Adipocyte (in vitro differentiated cells): ENCODE data around the gene NHP2.
A peak's percentile ranks its signal among the peaks of the same experiment; 100 is the strongest.

Experiments used
- DNase-seq: peaks from one replicate; pipeline ENCODE4 v3.0.0-alpha.2; 2015; ENCODE audit warnings: low read depth
- H3K27me3 ChIP-seq: replicated peaks from 2 replicates; pipeline ENCODE4 v1.7.0; 2013; ENCODE audit warnings: mild to moderate bottlenecking, low read length, moderate library complexity; ENCODE audit not compliant: control insufficient read depth, insufficient read depth
- H3K36me3 ChIP-seq: 2 replicates; pipeline ENCODE4 v1.7.0; 2013; ENCODE audit warnings: low read length, mild to moderate bottlenecking, moderate library complexity; ENCODE audit not compliant: control insufficient read depth, insufficient read depth, severe bottlenecking
- H3K4me1 ChIP-seq: 2 replicates; pipeline ENCODE4 v1.7.0; 2013; ENCODE audit warnings: mild to moderate bottlenecking, low read length, moderate library complexity; ENCODE audit not compliant: control insufficient read depth, insufficient read depth
- H3K4me3 ChIP-seq: 2 replicates; pipeline ENCODE4 v1.7.0; 2013; ENCODE audit warnings: mild to moderate bottlenecking, low read length, moderate library complexity
- H3K9ac ChIP-seq: 2 replicates; pipeline ENCODE4 v1.7.0; 2013; ENCODE audit warnings: mild to moderate bottlenecking, low read length, moderate library complexity
- H3K9me3 ChIP-seq: 2 replicates; pipeline ENCODE4 v1.7.0; 2013; ENCODE audit warnings: mild to moderate bottlenecking, low read length, moderate library complexity; ENCODE audit not compliant: control insufficient read depth

Gene NHP2

DNA sequence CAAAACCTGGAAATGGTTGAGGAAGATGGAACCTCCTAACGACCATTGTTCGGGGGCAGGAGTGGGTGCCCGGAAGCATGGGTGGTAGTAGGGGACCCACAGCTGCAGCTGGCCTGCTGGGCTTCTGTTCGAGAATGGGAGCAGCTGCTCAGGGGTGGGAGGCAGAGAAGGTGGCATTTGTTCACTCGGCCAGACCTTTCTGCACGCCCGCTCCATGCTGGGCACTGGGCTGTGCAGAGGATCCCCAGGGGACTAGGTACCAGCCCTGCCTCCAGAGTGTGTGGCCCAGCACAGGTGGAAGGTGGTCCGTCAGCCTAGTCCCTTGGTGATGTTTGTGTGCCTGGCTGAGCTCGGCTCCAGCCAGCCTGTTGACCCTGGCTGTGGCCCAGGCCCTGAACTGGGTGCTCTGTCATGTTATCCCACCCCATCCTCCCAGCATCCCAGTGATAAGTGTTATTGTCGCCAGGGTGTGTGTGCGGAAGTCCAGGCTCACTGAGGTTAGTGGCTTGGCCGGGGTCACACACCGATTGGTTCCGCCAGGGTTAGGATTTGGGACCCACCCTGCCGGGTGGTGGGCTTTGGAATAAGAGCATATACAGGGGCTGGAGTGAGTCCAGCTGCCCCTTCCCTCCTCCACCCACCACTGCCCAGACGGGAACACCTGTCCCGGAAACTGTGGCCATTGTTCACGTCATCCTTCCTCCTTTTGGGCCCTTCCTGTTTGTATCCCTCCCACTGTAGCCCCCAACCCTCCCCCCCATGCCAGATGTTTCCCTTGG, 35.6 kb downstream of the NHP2 start:
- Histone ChIP-seq H3K36me3 (no peaks in the 10 kb centered on the region), H3K4me1 (peaks cover 15% of the 10 kb centered on the region), H3K27me3 (peaks cover 55% of the 10 kb centered on the region), H3K4me3 (no peak overlapping the region), H3K9ac (no peak overlapping the region), H3K9me3 (no peaks in the 10 kb centered on the region)
- DNase-seq: no peak

DNA sequence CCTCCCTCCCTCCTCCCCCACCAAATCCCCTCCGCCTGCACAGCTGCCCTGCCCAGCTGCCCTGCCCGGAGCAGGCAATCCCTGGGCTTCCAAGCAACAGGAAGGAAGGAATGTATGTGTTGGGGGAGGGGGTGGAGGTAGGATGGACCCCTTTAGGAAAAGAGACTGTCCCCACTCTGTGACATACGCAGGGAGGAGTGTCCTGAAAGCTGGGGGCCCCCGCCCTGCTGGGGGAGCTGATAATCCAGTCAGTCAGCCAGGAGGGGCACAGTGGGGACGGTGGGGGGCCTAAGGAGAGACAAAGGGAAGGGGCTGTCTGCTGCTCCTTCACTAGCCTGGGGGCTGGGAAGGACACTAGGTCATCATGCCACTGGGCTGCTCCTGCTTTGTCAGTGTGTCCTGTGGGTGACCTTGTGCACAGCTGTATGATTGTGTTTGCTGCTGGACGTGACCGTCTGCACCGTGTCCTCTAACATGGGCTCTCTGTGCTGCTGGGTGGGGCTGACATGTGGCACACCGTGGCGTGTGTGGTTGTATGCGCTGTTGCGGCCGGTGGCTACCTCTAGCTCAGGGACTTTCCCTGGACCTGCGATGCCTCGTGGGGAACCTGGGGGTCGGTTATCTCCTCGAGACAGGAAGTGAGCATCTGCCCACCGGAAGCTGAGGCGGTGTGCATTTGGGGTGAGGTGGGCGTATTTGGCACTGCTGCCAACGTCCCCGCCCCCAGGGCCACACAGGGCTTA, 37.4 kb downstream of the NHP2 start:
- no peak overlapping the region for H3K4me3 ChIP-seq
- no peaks in the 10 kb centered on the region for H3K36me3 ChIP-seq
- no peak for DNase-seq

DNA sequence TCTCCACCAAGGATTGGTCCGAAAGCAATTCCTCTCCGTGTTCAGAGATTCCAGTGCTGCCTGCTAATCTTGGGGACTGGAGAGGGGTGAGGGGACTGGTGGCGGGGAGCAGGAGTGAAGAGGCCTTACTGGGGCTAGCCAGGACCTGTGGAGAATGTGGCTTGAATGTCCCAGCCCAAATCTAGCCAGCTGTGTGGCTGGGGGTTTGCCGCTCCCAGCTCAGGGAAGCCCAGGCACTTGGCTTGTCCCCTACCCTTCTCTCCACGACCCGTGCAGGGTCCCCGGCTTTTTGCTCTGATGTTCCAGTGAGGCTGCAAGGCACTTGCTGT, 37.9 kb downstream of the NHP2 start:
- no peaks in the 10 kb centered on the region for H3K36me3 ChIP-seq
- no peaks in the 10 kb centered on the region for H3K9me3 ChIP-seq
- peaks cover 41% of the 10 kb centered on the region for H3K27me3 ChIP-seq
- no peak for DNase-seq
- H3K4me3 ChIP-seq: no peak overlapping the region
- H3K4me1 ChIP-seq: peaks cover 12% of the 10 kb centered on the region
- H3K9ac ChIP-seq: no peak overlapping the region

More for the DNA sequence above, 37.4 kb downstream of the NHP2 start:
- Histone ChIP-seq H3K27me3 (peaks cover 46% of the 10 kb centered on the region), H3K9ac (no peak overlapping the region), H3K4me1 (peaks cover 17% of the 10 kb centered on the region), H3K9me3 (no peaks in the 10 kb centered on the region)

DNA sequence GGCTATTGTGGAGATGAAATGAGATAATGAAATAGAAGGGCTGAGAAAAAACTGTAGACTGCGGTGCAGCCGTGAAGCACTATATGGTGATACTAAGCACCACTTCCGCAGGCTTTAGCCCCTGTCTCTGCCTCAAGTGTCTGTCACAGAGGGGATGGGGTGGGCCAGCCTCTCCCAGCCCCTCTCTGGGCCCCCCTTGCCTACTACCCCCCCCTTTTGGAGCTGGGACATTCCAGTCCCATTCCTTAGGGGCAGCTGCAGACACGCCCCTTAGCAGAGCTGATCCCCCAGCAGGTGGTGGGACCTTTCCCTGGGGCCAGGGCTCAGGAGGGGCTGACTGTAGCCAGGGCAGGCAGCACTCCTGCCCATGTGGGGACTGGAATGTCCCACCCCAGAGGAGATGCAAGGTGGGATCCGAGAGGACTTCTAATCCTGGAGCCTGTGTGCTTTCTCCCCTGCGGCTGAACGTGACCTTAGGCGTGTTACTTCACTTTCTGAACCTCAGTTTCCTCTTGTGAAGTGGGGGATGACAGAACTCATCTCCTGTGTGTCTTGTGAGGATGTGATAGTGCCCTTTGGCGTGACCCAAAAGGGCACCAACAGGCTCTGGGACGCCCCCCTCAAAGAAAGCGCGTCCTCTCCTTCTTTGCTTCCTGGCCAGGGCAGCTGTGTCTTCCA, 38.4 kb downstream of the NHP2 start:
- no peak for DNase-seq

DNA sequence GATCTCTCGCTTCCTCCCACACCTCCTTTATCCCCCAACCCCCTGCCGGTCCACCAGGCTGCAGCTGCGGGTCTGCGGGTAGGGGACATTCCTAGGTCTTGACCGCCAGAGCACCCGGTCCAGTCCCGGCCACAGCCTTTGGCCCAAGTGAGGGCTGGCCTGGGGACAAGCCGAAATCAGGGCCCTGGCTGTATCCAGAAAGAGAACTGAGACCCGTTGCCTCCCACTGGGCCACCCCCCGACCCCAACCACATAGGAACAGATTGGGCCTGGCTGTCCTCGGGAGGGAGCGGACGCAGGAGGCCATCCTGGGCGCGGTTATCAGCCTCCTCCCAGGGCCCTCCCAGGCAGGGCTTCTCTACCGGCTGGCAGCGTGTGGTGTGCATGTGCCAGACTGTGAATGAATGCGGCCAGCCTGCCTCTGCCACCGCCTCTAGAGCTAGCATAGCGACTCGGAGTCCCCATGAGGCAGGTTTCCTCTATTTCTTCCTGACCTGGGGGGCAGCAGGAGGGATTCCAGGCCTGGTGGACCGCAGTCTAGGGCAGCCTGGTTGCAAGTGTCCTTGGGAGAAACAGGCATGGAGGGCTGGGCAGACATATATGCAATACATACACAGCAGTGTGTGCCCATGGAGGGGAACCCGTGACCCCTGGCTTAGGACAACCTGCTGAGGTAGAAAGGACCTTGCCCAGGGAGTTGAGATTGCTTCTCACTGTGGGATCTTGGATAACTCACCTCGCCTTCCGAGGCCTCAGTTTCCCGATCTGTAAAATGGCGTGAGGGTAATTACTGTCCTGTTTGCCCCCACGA, 39.2 kb downstream of the NHP2 start:
- no peak for DNase-seq
- H3K9me3 ChIP-seq: no peaks in the 10 kb centered on the region
- no peak overlapping the region for H3K4me3 ChIP-seq
- no peaks in the 10 kb centered on the region for H3K36me3 ChIP-seq
- peaks cover 36% of the 10 kb centered on the region for H3K27me3 ChIP-seq
- peaks cover 12% of the 10 kb centered on the region for H3K4me1 ChIP-seq
- no peak overlapping the region for H3K9ac ChIP-seq

More for the DNA sequence above, 38.4 kb downstream of the NHP2 start:
- Histone ChIP-seq H3K27me3 (peaks cover 36% of the 10 kb centered on the region), H3K4me1 (peaks cover 12% of the 10 kb centered on the region), H3K36me3 (no peaks in the 10 kb centered on the region), H3K4me3 (no peak overlapping the region), H3K9ac (no peak overlapping the region), H3K9me3 (no peaks in the 10 kb centered on the region)

DNA sequence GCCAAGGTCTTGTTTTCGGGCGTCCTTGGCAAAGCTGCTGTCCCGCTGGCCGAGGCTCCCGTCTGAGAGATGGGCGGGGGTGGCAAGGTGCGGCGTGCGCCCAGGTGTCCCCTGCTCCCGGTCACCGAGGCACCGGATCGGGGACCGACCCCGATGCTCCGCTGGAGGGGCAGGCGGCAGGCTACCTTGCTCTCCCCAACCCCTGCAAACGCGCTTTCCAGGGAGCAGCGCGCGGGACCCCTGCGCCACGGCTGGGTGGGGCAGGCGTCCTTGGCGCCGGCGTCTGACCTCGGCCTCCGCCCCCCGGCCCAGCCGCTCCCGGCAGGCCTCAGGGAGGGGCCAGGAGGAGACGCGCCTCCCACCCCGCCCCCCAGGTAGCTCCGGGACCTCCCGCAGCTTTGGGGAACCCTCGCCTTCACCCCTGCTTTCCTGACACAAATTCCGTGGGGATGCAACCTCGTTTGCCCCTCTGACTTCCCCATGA, 39.8 kb downstream of the NHP2 start:
- H3K4me3 ChIP-seq: no peak overlapping the region
- H3K27me3 ChIP-seq: peaks cover 31% of the 10 kb centered on the region
- no peak overlapping the region for H3K9ac ChIP-seq
- H3K36me3 ChIP-seq: no peaks in the 10 kb centered on the region
- no peak for DNase-seq
- H3K4me1 ChIP-seq: peaks cover 12% of the 10 kb centered on the region
- H3K9me3 ChIP-seq: no peaks in the 10 kb centered on the region

DNA sequence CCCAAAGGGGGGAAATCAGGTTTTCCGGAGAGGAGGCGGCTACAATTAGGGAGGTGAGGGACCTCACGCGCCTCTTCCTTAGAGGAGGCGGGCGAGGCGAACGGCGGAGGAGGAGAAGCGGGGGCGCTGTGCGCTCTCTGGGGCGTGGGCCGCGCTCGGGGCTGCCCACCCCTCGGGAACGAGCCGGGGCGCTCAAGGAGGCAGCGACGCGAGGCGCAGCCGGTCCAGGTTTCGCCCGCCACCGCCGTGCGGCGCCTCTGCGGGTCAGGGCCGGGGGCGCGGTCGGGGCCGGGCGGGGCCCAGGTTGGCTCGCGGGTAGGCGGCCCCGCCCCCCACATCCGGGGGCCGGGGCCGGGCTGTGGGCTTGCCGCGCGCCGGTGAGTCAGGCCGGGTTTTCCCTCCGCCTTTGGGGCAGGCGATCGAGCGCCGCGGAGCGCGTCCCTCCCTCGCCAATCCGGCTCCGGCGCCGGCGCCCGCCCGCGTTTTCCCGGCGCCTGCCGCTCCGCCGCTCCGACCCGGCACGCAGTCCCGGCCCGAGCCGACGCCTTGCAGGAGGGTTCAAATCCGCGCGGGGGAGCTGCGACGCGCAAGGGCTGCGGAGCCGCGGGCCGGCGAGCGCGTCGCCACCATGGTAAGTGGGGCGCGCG, 40.4 kb downstream of the NHP2 start, which contains the start of gene N4BP3:
N4BP3 (plus strand) TSS at position 392 of the 647 bp plus-strand sequence. CDS start 6,052 bp downstream, outside the sequence.
- H3K9me3 ChIP-seq: no peaks in the 10 kb centered on the region
- no peak within 1 kb of the TSS for H3K9ac ChIP-seq
- H3K36me3 ChIP-seq: no peaks in the 10 kb centered on the region
- no peak within 1 kb of the TSS for H3K4me3 ChIP-seq
- DNase-seq: peak; percentile 84
- peaks cover 31% of the 10 kb centered on the region for H3K27me3 ChIP-seq
- H3K4me1 ChIP-seq: peaks cover 12% of the 10 kb centered on the region

DNA sequence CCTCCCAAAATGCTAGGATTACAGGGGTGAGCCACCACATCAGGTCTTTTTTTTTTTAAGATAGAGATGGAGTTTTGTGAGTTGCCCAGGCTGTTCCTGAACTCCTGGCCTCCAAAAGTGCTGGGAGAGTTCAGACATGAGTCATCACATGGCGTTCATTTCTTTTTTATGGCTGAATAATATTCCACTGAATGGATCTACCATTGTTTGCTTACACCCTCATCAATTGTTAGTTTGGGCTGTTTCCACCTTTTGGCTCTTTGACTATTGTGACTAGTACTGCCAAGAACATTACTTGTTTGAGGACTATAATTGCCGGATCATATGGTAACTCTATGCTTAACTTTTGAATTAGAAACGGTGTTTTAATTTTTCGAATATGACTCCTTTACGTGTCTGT, 41.1 kb downstream of the NHP2 start:
- peaks cover 36% of the 10 kb centered on the region for H3K27me3 ChIP-seq
- no peaks in the 10 kb centered on the region for H3K9me3 ChIP-seq
- H3K4me3 ChIP-seq: no peak overlapping the region
- no peak for DNase-seq
- H3K4me1 ChIP-seq: peaks cover 12% of the 10 kb centered on the region
- no peaks in the 10 kb centered on the region for H3K36me3 ChIP-seq
- no peak overlapping the region for H3K9ac ChIP-seq

DNA sequence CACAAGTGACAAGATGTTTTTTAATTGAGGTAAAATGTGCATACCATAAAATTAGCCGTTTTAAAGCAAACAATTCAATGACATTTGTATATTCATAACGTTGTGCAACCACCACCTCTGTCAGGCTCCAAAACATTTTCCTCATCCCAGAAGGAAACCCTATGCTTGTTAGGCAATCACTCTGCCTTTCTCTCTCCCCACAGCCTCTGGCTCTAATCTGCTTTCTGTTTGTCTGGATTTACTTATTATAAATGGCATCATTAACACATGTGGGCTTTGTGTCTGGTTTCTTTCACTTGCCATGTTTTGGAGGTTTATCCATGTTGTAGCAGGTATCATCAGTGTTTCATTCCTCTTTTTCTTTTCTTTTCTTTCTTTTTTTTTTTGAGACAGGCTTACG, 41.8 kb downstream of the NHP2 start:
- Histone ChIP-seq H3K4me1 (peaks cover 12% of the 10 kb centered on the region), H3K27me3 (peaks cover 32% of the 10 kb centered on the region), H3K9ac (no peak overlapping the region), H3K4me3 (no peak overlapping the region), H3K9me3 (no peaks in the 10 kb centered on the region), H3K36me3 (no peaks in the 10 kb centered on the region)
- DNase-seq: peak; percentile 96

DNA sequence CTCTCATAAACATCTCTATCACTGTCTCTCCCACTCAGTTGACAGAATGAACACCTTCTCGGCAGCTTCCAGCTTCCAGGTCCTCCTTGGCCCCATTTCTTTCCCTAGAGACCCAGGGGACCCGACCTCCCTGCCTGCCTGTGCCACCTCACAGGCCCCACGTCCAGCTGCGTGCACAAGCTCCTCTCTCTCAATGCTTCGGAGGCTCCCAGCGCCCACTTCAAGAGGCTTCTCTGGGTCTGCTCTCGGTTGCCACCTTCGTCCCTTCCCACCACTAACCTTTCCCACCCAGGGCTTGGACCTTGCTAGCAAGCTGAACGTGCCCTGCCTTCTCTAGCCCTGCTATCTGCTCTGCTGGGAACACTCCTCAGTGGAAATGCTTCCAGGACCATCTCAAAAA, 43.2 kb downstream of the NHP2 start:
- no peak for DNase-seq
- peaks cover 25% of the 10 kb centered on the region for H3K27me3 ChIP-seq
- H3K4me1 ChIP-seq: peaks cover 9% of the 10 kb centered on the region
- H3K36me3 ChIP-seq: no peaks in the 10 kb centered on the region
- H3K9me3 ChIP-seq: no peaks in the 10 kb centered on the region
- H3K4me3 ChIP-seq: no peak overlapping the region
- H3K9ac ChIP-seq: no peak overlapping the region
